ENCODE results near the gene STK38L. TPM values are rescaled to one million over a fixed set of nuclear protein-coding genes. Genes with fewer than 3 reads are reported as not detected.
A peak's percentile ranks its signal among the peaks of the same experiment; 100 is the strongest.

The STK38L gene
- polyA plus RNA-seq, 1 of the 3 experiments (the other 2 are of a cell fraction), result 4.7 TPM

GRCh38 chr12:27293463-27293862 is 49.4 kb downstream of the STK38L start (continued):
- TF ChIP-seq MXI1 (IDR thresholded peaks at IDR 0.05; ENCODE audit: low read depth, low read length), result no peak
- no peak for TF ChIP-seq EZH2phosphoT487 (IDR thresholded peaks at IDR 0.05; ENCODE audit: borderline replicate concordance, low read depth)
- no peak for TF ChIP-seq JUND (IDR thresholded peaks at IDR 0.05)
- TF ChIP-seq FOXJ3 (CRISPR knock-in tag; IDR thresholded peaks at IDR 0.05), result no peak
- TF ChIP-seq MEF2A (IDR thresholded peaks at IDR 0.05; ENCODE audit: borderline replicate concordance, low read depth), result no peak

- Histone ChIP-seq H2AFZ (ENCODE audit: low read depth) (no peak overlapping the region), H3K36me3 (replicated peaks in 1 of 2; ENCODE audit: control insufficient read depth in 1 of 2, insufficient read depth in 2 of 2, low read length in 1 of 2) (peaks cover 16 to 50% of the 10 kb centered on the region in 2 experiments), H4K20me1 (ENCODE audit: insufficient read depth) (no peaks in the 10 kb centered on the region), H3K9ac (no peak overlapping the region), H3K79me2 (ENCODE audit: insufficient read depth) (no peaks in the 10 kb centered on the region; the same call in none of the 2 replicates), H3K4me2 (no peak overlapping the region), H3K4me3 (ENCODE audit: low read depth in 2 of 2, low read length in 1 of 2) (no peak overlapping the region), H3K27ac (ENCODE audit: low read depth in 2 of 2, low read length in 1 of 2) (no peak overlapping the region), H3K4me1 (ENCODE audit: control insufficient read depth in 1 of 2, insufficient read depth in 2 of 2, low read depth in 1 of 2, low read length in 1 of 2) (peaks cover 0 to 4% of the 10 kb centered on the region in 2 experiments; a peak in 1 of 4 replicates), H3F3A (replicated peaks; ENCODE audit: insufficient read depth) (peaks cover 3% of the 10 kb centered on the region), H3K27me3 (ENCODE audit: insufficient read depth) (no peaks in the 10 kb centered on the region), H3K9me3 (0 out of 2 replicates have a peak, but pooled peaks cover 4% of the 10 kb centered on the region), H3K9me2 (no peaks in the 10 kb centered on the region)
- TF ChIP-seq RXRA (IDR thresholded peaks at IDR 0.05; ENCODE audit: borderline replicate concordance, low read depth) (0 out of 2 replicates have a peak, but pooled peaks have one; percentile 20), MAX (IDR thresholded peaks at IDR 0.05; ENCODE audit: low read depth) (no peak)
- CTCF ChIA-PET, result interaction anchor here (1.0 to 2.6 kb wide), 2 partner anchors 10 to 281 kb away, joined by 4 to 20 read pairs; no protein-coding TSS in a partner anchor
- WGBS (ENCODE audit: low lambda C conversion rate), result 78% methylated on average over 6 of the region's 6 CpGs
- DNase-seq, result no peak
- POLR2A ChIA-PET, result interaction anchor here (1.0 kb wide), 1 partner anchor 9 kb away, joined by 3 read pairs; no protein-coding TSS in a partner anchor
Measured at GRCh38 chr12:27296674-27297073, 52.6 kb downstream of the STK38L start.

DNA sequence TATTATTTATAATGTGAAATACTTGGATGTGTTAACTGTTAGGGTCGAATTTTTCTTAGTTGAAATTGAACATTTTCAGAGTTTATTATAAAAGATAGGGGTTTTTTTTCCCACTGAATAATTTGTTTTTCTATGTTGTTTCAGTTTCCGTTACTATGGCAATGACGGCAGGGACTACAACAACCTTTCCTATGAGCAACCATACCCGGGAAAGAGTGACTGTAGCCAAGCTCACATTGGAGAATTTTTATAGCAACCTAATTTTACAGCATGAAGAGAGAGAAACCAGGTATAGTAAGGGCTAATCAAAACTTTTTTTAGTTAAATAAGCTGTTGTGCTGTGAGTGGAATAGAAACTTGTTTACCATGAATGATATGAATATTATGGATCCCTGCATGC is 53.5 kb downstream of the STK38L start:
- CTCF ChIA-PET, result interaction anchor here (0.8 to 2.6 kb wide), 3 partner anchors 9 to 282 kb away, joined by 3 to 20 read pairs (median 4); no protein-coding TSS in a partner anchor
- no peak overlapping the region for H3K4me2 ChIP-seq
- no peak overlapping the region for H3K4me3 ChIP-seq (ENCODE audit: low read depth in 2 of 2, low read length in 1 of 2)
- H3K9me2 ChIP-seq, result no peaks in the 10 kb centered on the region
- no peak overlapping the region for H3K27ac ChIP-seq (ENCODE audit: low read depth in 2 of 2, low read length in 1 of 2)
- peaks cover 22 to 58% of the 10 kb centered on the region in 2 experiments for H3K36me3 ChIP-seq (replicated peaks in 1 of 2; ENCODE audit: control insufficient read depth in 1 of 2, insufficient read depth in 2 of 2, low read length in 1 of 2)
- no peaks in the 10 kb centered on the region for H3K27me3 ChIP-seq (ENCODE audit: insufficient read depth)
- 84% methylated on average over 4 of the region's 4 CpGs for WGBS (ENCODE audit: low lambda C conversion rate)
- POLR2A ChIA-PET, result no interaction called here
- no peaks in the 10 kb centered on the region for H4K20me1 ChIP-seq (ENCODE audit: insufficient read depth)
- 0 out of 2 replicates have a peak, but pooled peaks cover 4% of the 10 kb centered on the region for H3K9me3 ChIP-seq
- no peaks in the 10 kb centered on the region for H3K4me1 ChIP-seq (ENCODE audit: control insufficient read depth in 1 of 2, insufficient read depth in 2 of 2, low read depth in 1 of 2, low read length in 1 of 2)
- H3K9ac ChIP-seq, result no peak overlapping the region
- DNase-seq, result no peak
- TF ChIP-seq, protein P1, sequence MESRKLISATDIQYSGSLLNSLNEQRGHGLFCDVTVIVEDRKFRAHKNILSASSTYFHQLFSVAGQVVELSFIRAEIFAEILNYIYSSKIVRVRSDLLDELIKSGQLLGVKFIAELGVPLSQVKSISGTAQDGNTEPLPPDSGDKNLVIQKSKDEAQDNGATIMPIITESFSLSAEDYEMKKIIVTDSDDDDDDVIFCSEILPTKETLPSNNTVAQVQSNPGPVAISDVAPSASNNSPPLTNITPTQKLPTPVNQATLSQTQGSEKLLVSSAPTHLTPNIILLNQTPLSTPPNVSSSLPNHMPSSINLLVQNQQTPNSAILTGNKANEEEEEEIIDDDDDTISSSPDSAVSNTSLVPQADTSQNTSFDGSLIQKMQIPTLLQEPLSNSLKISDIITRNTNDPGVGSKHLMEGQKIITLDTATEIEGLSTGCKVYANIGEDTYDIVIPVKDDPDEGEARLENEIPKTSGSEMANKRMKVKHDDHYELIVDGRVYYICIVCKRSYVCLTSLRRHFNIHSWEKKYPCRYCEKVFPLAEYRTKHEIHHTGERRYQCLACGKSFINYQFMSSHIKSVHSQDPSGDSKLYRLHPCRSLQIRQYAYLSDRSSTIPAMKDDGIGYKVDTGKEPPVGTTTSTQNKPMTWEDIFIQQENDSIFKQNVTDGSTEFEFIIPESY (IDR thresholded peaks at IDR 0.05; ENCODE audit: borderline replicate concordance, low read depth), result no peak
- no peak for TF ChIP-seq GATA2 (CRISPR knock-in tag; IDR thresholded peaks at IDR 0.05)
- TF ChIP-seq, protein P2, sequence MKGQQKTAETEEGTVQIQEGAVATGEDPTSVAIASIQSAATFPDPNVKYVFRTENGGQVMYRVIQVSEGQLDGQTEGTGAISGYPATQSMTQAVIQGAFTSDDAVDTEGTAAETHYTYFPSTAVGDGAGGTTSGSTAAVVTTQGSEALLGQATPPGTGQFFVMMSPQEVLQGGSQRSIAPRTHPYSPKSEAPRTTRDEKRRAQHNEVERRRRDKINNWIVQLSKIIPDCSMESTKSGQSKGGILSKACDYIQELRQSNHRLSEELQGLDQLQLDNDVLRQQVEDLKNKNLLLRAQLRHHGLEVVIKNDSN (IDR thresholded peaks at IDR 0.05; ENCODE audit: borderline replicate concordance, low read depth), result no peak
- H3F3A ChIP-seq (replicated peaks; ENCODE audit: insufficient read depth), result peaks cover 3% of the 10 kb centered on the region
- H2AFZ ChIP-seq (ENCODE audit: low read depth), result no peak overlapping the region
- H3K79me2 ChIP-seq (ENCODE audit: insufficient read depth), result no peaks in the 10 kb centered on the region; the same call in none of the 2 replicates
